WTC11 (cell line): ENCODE measurements around the gene VANGL1. TPM values are rescaled to one million over a fixed set of nuclear protein-coding genes. Genes with fewer than 3 reads are reported as not detected.

Source experiments
- ATAC-seq: fragments of 200-7000 bp; cut with Tn5 transposase; 2 replicates; pipeline ENCODE4 v1.10.0; 2021; ENCODE audit warnings: mild to moderate bottlenecking, moderate library complexity
- CTCF ChIA-PET: fragments of 300-600 bp; sonication (Branson Sonifier 250); formaldehyde crosslinking; loops from one replicate; lab custom pipeline; 2021; ENCODE audit warnings: antibody characterized with exemption; lab: Charles Lee
- POLR2A ChIA-PET: fragments of 350-600 bp; sonication (Branson Sonifier 250); formaldehyde crosslinking; loops from one replicate; lab custom pipeline; 2021; ENCODE audit warnings: antibody characterized with exemption; lab: Charles Lee
- DNase-seq: peaks from one replicate; pipeline ENCODE4 v3.0.0; 2021; ENCODE audit warnings: low spot score
- H3K27ac Mint-ChIP-seq: 2 replicates; pipeline ENCODE4 v1.8.0; 2021; ENCODE audit warnings: mixed read lengths
- H3K27me3 Mint-ChIP-seq: 2 replicates; pipeline ENCODE4 v1.8.0; 2021; ENCODE audit warnings: low read depth, mild to moderate bottlenecking, moderate library complexity, mixed read lengths
- H3K36me3 Mint-ChIP-seq: 2 replicates; pipeline ENCODE4 v1.8.0; 2021; ENCODE audit warnings: mixed read lengths
- H3K4me1 Mint-ChIP-seq: 2 replicates; pipeline ENCODE4 v1.8.0; 2022; ENCODE audit warnings: mixed read lengths
- H3K4me3 Mint-ChIP-seq: 2 replicates; pipeline ENCODE4 v1.8.0; 2021; ENCODE audit warnings: mild to moderate bottlenecking, moderate library complexity, mixed read lengths
- H3K9me3 Mint-ChIP-seq: 2 replicates; pipeline ENCODE4 v1.8.0; 2021; ENCODE audit warnings: mixed read lengths
- AFF4 ChIP-seq: sonication (generic); formaldehyde crosslinking; IDR thresholded peaks from 2 replicates; pipeline ENCODE4 v1.8.1; 2023; ENCODE audit warnings: mild to moderate bottlenecking, missing genetic modification reagents, borderline replicate concordance
- ARID4B ChIP-seq: sonication (generic); formaldehyde crosslinking; IDR thresholded peaks from 2 replicates; pipeline ENCODE4 v1.8.0; 2023; ENCODE audit warnings: missing genetic modification reagents, mild to moderate bottlenecking, borderline replicate concordance
- CREM ChIP-seq: sonication (generic); formaldehyde crosslinking; IDR thresholded peaks from 2 replicates; pipeline ENCODE4 v1.8.1; 2022; ENCODE audit warnings: mild to moderate bottlenecking, missing genetic modification reagents, moderate library complexity
- CTCF ChIP-seq: fragments of 200-600 bp; IDR thresholded peaks from 2 replicates; pipeline ENCODE4 v1.8.0; 2022; ENCODE audit warnings: antibody characterized with exemption
- NFATC4 ChIP-seq: fragments of 250-450 bp; sonication (Bioruptor Pico); IDR thresholded peaks from 2 replicates; pipeline ENCODE4 v1.9.0; 2021; ENCODE audit warnings: mild to moderate bottlenecking
- NFE2L1 ChIP-seq: sonication (generic); formaldehyde crosslinking; IDR thresholded peaks from 2 replicates; pipeline ENCODE4 v1.8.1; 2023; ENCODE audit warnings: missing genetic modification reagents
- TEAD1 ChIP-seq: sonication (generic); formaldehyde crosslinking; IDR thresholded peaks from 2 replicates; pipeline ENCODE4 v1.8.0; 2022; ENCODE audit warnings: mild to moderate bottlenecking, missing genetic modification reagents
- TP53 ChIP-seq: sonication (generic); formaldehyde crosslinking; IDR thresholded peaks from 2 replicates; pipeline ENCODE4 v1.8.1; 2023; ENCODE audit warnings: mild to moderate bottlenecking, missing genetic modification reagents
- USF1 ChIP-seq: sonication (generic); formaldehyde crosslinking; IDR thresholded peaks from 2 replicates; pipeline ENCODE4 v1.8.0; 2022; ENCODE audit warnings: mild to moderate bottlenecking, missing genetic modification reagents
- ZNF317 ChIP-seq: sonication (generic); formaldehyde crosslinking; IDR thresholded peaks from 2 replicates; pipeline ENCODE4 v1.8.1; 2023; ENCODE audit warnings: low read depth, mild to moderate bottlenecking, moderate library complexity, missing genetic modification reagents, borderline replicate concordance
- ZNF396 ChIP-seq: fragments of 250-450 bp; sonication (Bioruptor Pico); IDR thresholded peaks from 2 replicates; pipeline ENCODE4 v1.8.0; 2021; ENCODE audit warnings: mild to moderate bottlenecking, moderate library complexity, borderline replicate concordance
- total RNA-seq: library from RNA; stranded (reverse); gene quantifications from 3 replicates; pipeline ENCODE4 v1.2.3, GENCODE V29; 2021
- TF ChIP-seq, protein P1 (sequence below): sonication (generic); formaldehyde crosslinking; IDR thresholded peaks from 2 replicates; pipeline ENCODE4 v1.8.1; 2022; ENCODE audit warnings: mild to moderate bottlenecking, moderate library complexity, missing genetic modification reagents
- TF ChIP-seq, protein P2 (sequence below): fragments of 250-450 bp; sonication (Bioruptor Pico); IDR thresholded peaks from 2 replicates; pipeline ENCODE4 v2.1.2; 2022; ENCODE audit warnings: mild to moderate bottlenecking, moderate library complexity

VANGL1 gene
- total RNA-seq, 1 experiment from 2014 or later: 15.8 TPM

DNA sequence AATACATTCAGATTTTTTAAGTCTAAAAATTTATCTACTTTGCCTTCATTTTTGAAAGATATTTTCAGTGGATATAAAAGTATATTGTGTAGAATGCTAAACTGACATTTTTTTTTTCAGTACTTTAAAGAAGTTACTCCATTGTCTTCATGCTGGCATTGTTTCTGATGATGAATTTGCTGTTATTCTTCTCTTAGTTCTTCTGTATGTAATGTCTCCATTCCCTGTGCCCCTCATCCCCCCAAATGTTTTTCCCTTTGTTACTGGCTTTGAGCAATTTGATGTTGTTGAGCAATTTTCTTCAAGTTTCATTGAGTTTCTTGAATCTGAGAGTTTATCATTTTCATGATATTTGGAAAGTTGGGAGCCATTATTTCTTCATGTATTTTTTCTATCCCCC is 20.8 kb upstream of the VANGL1 start:
- Mint-ChIP-seq H3K4me1 (no peaks in the 10 kb centered on the region), H3K9me3 (peaks cover 45% of the 10 kb centered on the region), H3K27me3 (no peaks in the 10 kb centered on the region; the same call in 1 of the 2 replicates), H3K36me3 (peaks cover 19% of the 10 kb centered on the region), H3K4me3 (no peak overlapping the region), H3K27ac (no peak overlapping the region)
- ATAC-seq (no peak), DNase-seq (no peak)
- ChIA-PET POLR2A (no interaction called here), CTCF (no interaction called here)
- TF ChIP-seq AFF4 (CRISPR knock-in tag): no peak
- no peak for TF ChIP-seq NFE2L1
- TF ChIP-seq ZNF317 (CRISPR knock-in tag): peak; percentile 92
- TF ChIP-seq NFATC4 (CRISPR knock-in tag): no peak

- ChIA-PET CTCF (interaction anchor here (0.6 to 2.0 kb wide), 4 partner anchors 16 to 1189 kb away, joined by 3 to 11 read pairs (median 8); no protein-coding TSS in a partner anchor), POLR2A (no interaction called here)
- no peak overlapping the region for H3K4me3 Mint-ChIP-seq
- H3K4me1 Mint-ChIP-seq: peaks cover 1% of the 10 kb centered on the region; the same call in 1 of the 2 replicates
- DNase-seq (no peak), ATAC-seq (peak; percentile 62)
- no peak for TF ChIP-seq ZNF396 (CRISPR knock-in tag)
- no peak for TF ChIP-seq USF1
- no peak for TF ChIP-seq CTCF
- no peak for TF ChIP-seq CREM
- TF ChIP-seq TP53: no peak
- no peak for TF ChIP-seq ARID4B (CRISPR knock-in tag)
- TF ChIP-seq, protein P1, sequence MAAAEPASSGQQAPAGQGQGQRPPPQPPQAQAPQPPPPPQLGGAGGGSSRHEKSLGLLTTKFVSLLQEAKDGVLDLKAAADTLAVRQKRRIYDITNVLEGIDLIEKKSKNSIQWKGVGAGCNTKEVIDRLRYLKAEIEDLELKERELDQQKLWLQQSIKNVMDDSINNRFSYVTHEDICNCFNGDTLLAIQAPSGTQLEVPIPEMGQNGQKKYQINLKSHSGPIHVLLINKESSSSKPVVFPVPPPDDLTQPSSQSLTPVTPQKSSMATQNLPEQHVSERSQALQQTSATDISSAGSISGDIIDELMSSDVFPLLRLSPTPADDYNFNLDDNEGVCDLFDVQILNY (CRISPR knock-in tag): no peak
- TF ChIP-seq, protein P2, sequence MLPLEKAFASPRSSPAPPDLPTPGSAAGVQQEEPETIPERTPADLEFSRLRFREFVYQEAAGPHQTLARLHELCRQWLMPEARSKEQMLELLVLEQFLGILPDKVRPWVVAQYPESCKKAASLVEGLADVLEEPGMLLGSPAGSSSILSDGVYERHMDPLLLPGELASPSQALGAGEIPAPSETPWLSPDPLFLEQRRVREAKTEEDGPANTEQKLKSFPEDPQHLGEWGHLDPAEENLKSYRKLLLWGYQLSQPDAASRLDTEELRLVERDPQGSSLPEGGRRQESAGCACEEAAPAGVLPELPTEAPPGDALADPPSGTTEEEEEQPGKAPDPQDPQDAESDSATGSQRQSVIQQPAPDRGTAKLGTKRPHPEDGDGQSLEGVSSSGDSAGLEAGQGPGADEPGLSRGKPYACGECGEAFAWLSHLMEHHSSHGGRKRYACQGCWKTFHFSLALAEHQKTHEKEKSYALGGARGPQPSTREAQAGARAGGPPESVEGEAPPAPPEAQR (CRISPR knock-in tag): no peak
- no peak for TF ChIP-seq TEAD1 (CRISPR knock-in tag)
- H3K27me3 Mint-ChIP-seq: no peaks in the 10 kb centered on the region; the same call in 1 of the 2 replicates
- H3K9me3 Mint-ChIP-seq: peaks cover 33% of the 10 kb centered on the region
- H3K27ac Mint-ChIP-seq: no peak overlapping the region
- peaks cover 23% of the 10 kb centered on the region for H3K36me3 Mint-ChIP-seq
Observed at GRCh38 chr1:115624859-115625258, 16.9 kb upstream of the VANGL1 start.
